Cardiac muscle cell (in vitro differentiated cells and primary cell): Measurements from ENCODE around the gene PUM2. TPM values are rescaled to one million over a fixed set of nuclear protein-coding genes. Genes with fewer than 3 reads are reported as not detected.

ENCODE experiments used
- DNase-seq, 2 donors: peaks; one replicate each; pipeline versions ENCODE4 v3.0.0 to v3.0.0-alpha.2; 2010 to 2017; ENCODE audit warnings: low read depth in 1 of 2, low spot score in 1 of 2
- H3K27ac ChIP-seq: fragments of 200-600 bp; sonication (generic); 2 replicates; pipeline ENCODE4 v1.5.1; 2016
- H3K27me3 ChIP-seq: fragments of 200-600 bp; sonication (generic); 2 replicates; pipeline ENCODE4 v1.6.0; 2016; ENCODE audit warnings: control low read depth
- H3K36me3 ChIP-seq: fragments of 200-600 bp; sonication (generic); 2 replicates; pipeline ENCODE4 v1.5.1; 2016; ENCODE audit warnings: control low read depth
- H3K4me1 ChIP-seq: fragments of 200-600 bp; sonication (generic); 2 replicates; pipeline ENCODE4 v1.8.1; 2017; ENCODE audit warnings: low read depth, mild to moderate bottlenecking, mixed run types
- H3K4me3 ChIP-seq: fragments of 200-600 bp; sonication (generic); 2 replicates; pipeline ENCODE4 v1.5.1; 2016; ENCODE audit warnings: mild to moderate bottlenecking
- H3K9me3 ChIP-seq: fragments of 200-600 bp; sonication (generic); 2 replicates; pipeline ENCODE4 v1.5.1; 2017; ENCODE audit warnings: low read depth, mild to moderate bottlenecking, control low read depth
- CTCF ChIP-seq: IDR thresholded peaks from 2 replicates; pipeline ENCODE4 v1.5.1; 2012; ENCODE audit warnings: low read depth, mild to moderate bottlenecking, low read length
- polyA plus RNA-seq: library from polyadenylated mRNA; unstranded; fragments of >200 nt; fragmentation: Nextera tagmentation; extraction: Ambion mirVana; gene quantifications from 2 replicates; pipeline ENCODE4 v1.2.1, GENCODE V29; 2016
- total RNA-seq: library from RNA; depleted of rRNA; stranded (reverse); fragments of >200 nt; gene quantifications from 2 replicates; pipeline ENCODE4 v1.2.3, GENCODE V29; 2016

Gene PUM2
- total and polyA plus RNA-seq, 2 experiments from 2014 or later = 20.1 to 35.8 TPM

GRCh38 chr2:20205915-20206524 lies 144.6 kb downstream of the PUM2 start:
- Histone ChIP-seq H3K4me3 (no peak overlapping the region), H3K9me3 (no peaks in the 10 kb centered on the region), H3K36me3 (no peaks in the 10 kb centered on the region), H3K4me1 (no peaks in the 10 kb centered on the region), H3K27ac (no peak overlapping the region), H3K27me3 (no peaks in the 10 kb centered on the region)
- no peak for DNase-seq
- no peak for TF ChIP-seq CTCF

- Histone ChIP-seq H3K27ac (no peak overlapping the region), H3K27me3 (no peaks in the 10 kb centered on the region), H3K4me3 (no peak overlapping the region), H3K36me3 (no peaks in the 10 kb centered on the region), H3K9me3 (no peaks in the 10 kb centered on the region), H3K4me1 (no peaks in the 10 kb centered on the region)
- DNase-seq = no peak
- TF ChIP-seq CTCF = no peak
Measured at GRCh38 chr2:20205069-20205468, 145.6 kb downstream of the PUM2 start.

- TF ChIP-seq CTCF = no peak
- Histone ChIP-seq H3K27me3 (no peaks in the 10 kb centered on the region), H3K4me3 (no peak overlapping the region)
Measured at GRCh38 chr2:20203521-20204225, 147.0 kb downstream of the PUM2 start.

GRCh38 chr2:20203072-20203471 lies 147.6 kb downstream of the PUM2 start:
- H3K4me3 ChIP-seq = no peak overlapping the region
- no peaks in the 10 kb centered on the region for H3K4me1 ChIP-seq
- no peak overlapping the region for H3K27ac ChIP-seq
- no peak for TF ChIP-seq CTCF
- H3K27me3 ChIP-seq = no peaks in the 10 kb centered on the region
- no peaks in the 10 kb centered on the region for H3K9me3 ChIP-seq
- DNase-seq = no peak
- no peaks in the 10 kb centered on the region for H3K36me3 ChIP-seq

More at GRCh38 chr2:20203521-20204225, 147.0 kb downstream of the PUM2 start:
- DNase-seq = no peak
- Histone ChIP-seq H3K4me1 (no peaks in the 10 kb centered on the region), H3K36me3 (no peaks in the 10 kb centered on the region), H3K27ac (no peak overlapping the region), H3K9me3 (no peaks in the 10 kb centered on the region)

- DNase-seq = no peak
- Histone ChIP-seq H3K4me1 (no peaks in the 10 kb centered on the region), H3K4me3 (no peak overlapping the region), H3K27me3 (no peaks in the 10 kb centered on the region), H3K36me3 (no peaks in the 10 kb centered on the region), H3K9me3 (no peaks in the 10 kb centered on the region), H3K27ac (no peak overlapping the region)
- TF ChIP-seq CTCF = no peak
Measured at GRCh38 chr2:20201671-20202070, 149.0 kb downstream of the PUM2 start.
